Measurements from ENCODE around the gene ZC2HC1B. TPM values are rescaled to one million over a fixed set of nuclear protein-coding genes. Genes with fewer than 3 reads are reported as not detected.
A peak's percentile ranks its signal among the peaks of the same experiment; 100 is the strongest.

The ZC2HC1B gene
- total and polyA plus RNA-seq, 10 of the 15 experiments (the other 5 are each of a cell fraction or from before 2014, with no cell fraction given), result 0.09 to 0.36 (median 0.31) TPM; not detected in 5

GRCh38 chr6:143941852-143942627 is 77.8 kb downstream of the ZC2HC1B start (continued):
- TF ChIP-seq SPI1 (IDR thresholded peaks at IDR 0.05; ENCODE audit: borderline replicate concordance, insufficient read depth, low read depth, low read length) (peak; percentile 5; the same call in 1 of the 2 replicates), MEF2A (IDR thresholded peaks at IDR 0.05; ENCODE audit: insufficient read depth, low read depth, low read length) (no peak), CEBPB (IDR thresholded peaks at IDR 0.05; ENCODE audit: borderline replicate concordance in 1 of 2, low read depth in 2 of 2, low read length in 2 of 2) (no peak), PRDM15 (CRISPR knock-in tag; IDR thresholded peaks at IDR 0.05) (no peak), RAD21 (IDR thresholded peaks at IDR 0.05; ENCODE audit: insufficient read depth, low read depth, low read length) (peak; percentile 41)
- TF ChIP-seq, protein P1, sequence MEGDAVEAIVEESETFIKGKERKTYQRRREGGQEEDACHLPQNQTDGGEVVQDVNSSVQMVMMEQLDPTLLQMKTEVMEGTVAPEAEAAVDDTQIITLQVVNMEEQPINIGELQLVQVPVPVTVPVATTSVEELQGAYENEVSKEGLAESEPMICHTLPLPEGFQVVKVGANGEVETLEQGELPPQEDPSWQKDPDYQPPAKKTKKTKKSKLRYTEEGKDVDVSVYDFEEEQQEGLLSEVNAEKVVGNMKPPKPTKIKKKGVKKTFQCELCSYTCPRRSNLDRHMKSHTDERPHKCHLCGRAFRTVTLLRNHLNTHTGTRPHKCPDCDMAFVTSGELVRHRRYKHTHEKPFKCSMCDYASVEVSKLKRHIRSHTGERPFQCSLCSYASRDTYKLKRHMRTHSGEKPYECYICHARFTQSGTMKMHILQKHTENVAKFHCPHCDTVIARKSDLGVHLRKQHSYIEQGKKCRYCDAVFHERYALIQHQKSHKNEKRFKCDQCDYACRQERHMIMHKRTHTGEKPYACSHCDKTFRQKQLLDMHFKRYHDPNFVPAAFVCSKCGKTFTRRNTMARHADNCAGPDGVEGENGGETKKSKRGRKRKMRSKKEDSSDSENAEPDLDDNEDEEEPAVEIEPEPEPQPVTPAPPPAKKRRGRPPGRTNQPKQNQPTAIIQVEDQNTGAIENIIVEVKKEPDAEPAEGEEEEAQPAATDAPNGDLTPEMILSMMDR (IDR thresholded peaks at IDR 0.05 in 2 of 3, conservative IDR thresholded peaks at IDR 0.05 in 1 of 3; ENCODE audit: control insufficient read depth in 2 of 3, extremely low read depth in 1 of 3, insufficient read depth in 1 of 3, low read depth in 3 of 3, low read length in 3 of 3), result peak; percentile 70 to 81 (median 71)
